Activated CD8-positive, alpha-beta T cell treated with anti-CD3 and anti-CD28 coated beads for 36 hours (primary cell): ENCODE measurements around the gene DCC. TPM values are rescaled to one million over a fixed set of nuclear protein-coding genes. Genes with fewer than 3 reads are reported as not detected.

Experiments
- ATAC-seq: fragments of 200-7000 bp; cut with Tn5 transposase; one replicate; pipeline ENCODE4 v1.10.0; 2021; ENCODE audit warnings: mild to moderate bottlenecking, moderate library complexity
- CTCF ChIA-PET: fragments of 350-600 bp; sonication (Branson Sonifier 250); formaldehyde crosslinking; loops from one replicate; lab custom pipeline; 2021; ENCODE audit warnings: antibody characterized with exemption; lab: Charles Lee
- POLR2A ChIA-PET: fragments of 350-600 bp; sonication (Branson Sonifier 250); formaldehyde crosslinking; loops from one replicate; lab custom pipeline; 2021; ENCODE audit warnings: antibody characterized with exemption; lab: Charles Lee
- DNase-seq: peaks from one replicate; pipeline ENCODE4 v3.0.0-alpha.2; 2020
- H3K27ac Mint-ChIP-seq: one replicate; pipeline ENCODE4 v1.8.0; 2021; ENCODE audit warnings: mild to moderate bottlenecking, mixed read lengths
- H3K27me3 Mint-ChIP-seq: one replicate; pipeline ENCODE4 v1.8.0; 2021; ENCODE audit warnings: mixed read lengths
- H3K36me3 Mint-ChIP-seq: one replicate; pipeline ENCODE4 v1.8.0; 2021; ENCODE audit warnings: low read depth, mixed read lengths
- H3K4me1 Mint-ChIP-seq: one replicate; pipeline ENCODE4 v1.8.0; 2021; ENCODE audit warnings: low read depth, mixed read lengths
- H3K4me3 Mint-ChIP-seq: one replicate; pipeline ENCODE4 v1.8.0; 2021; ENCODE audit warnings: mild to moderate bottlenecking, moderate library complexity, mixed read lengths
- H3K9me3 Mint-ChIP-seq: one replicate; pipeline ENCODE4 v1.8.0; 2021; ENCODE audit warnings: mixed read lengths
- CTCF ChIP-seq: fragments of 200-600 bp; IDR thresholded peaks from one replicate; pipeline ENCODE4 v1.8.0; 2022; ENCODE audit warnings: antibody characterized with exemption, mild to moderate bottlenecking
- intact Hi-C: fragments of 100-400 bp; cut with micrococcal nuclease; formaldehyde crosslinking; loops from one replicate; pipeline ENCODE4 v1.10.0; 2022
- total RNA-seq, 2 experiments: library from RNA; stranded (reverse); gene quantifications; one replicate each; pipeline ENCODE4 v1.2.3, GENCODE V29; 2021

The DCC gene
- total RNA-seq, 2 experiments from 2014 or later, result not detected

GRCh38 chr18:52764316-52764715 is 424.3 kb downstream of the DCC start:
- Mint-ChIP-seq H3K27me3 (no peaks in the 10 kb centered on the region), H3K36me3 (no peaks in the 10 kb centered on the region), H3K9me3 (peaks cover 7% of the 10 kb centered on the region), H3K4me3 (no peak overlapping the region), H3K4me1 (no peaks in the 10 kb centered on the region), H3K27ac (no peak overlapping the region)
- no peak for TF ChIP-seq CTCF
- ChIA-PET POLR2A (no interaction called here), CTCF (no interaction called here)
- DNase-seq (no peak), ATAC-seq (no peak)
- intact Hi-C loops, result no loop called here

- no peaks in the 10 kb centered on the region for H3K4me1 Mint-ChIP-seq
- peaks cover 3% of the 10 kb centered on the region for H3K9me3 Mint-ChIP-seq
- no peaks in the 10 kb centered on the region for H3K36me3 Mint-ChIP-seq
- POLR2A ChIA-PET, result no interaction called here
- no peak for TF ChIP-seq CTCF
- ATAC-seq (no peak), DNase-seq (no peak)
- intact Hi-C loops, result no loop called here
- no peaks in the 10 kb centered on the region for H3K27me3 Mint-ChIP-seq
- CTCF ChIA-PET, result no interaction called here
- no peak overlapping the region for H3K27ac Mint-ChIP-seq
- no peak overlapping the region for H3K4me3 Mint-ChIP-seq
Observed at GRCh38 chr18:52766002-52766545, 426.1 kb downstream of the DCC start.

GRCh38 chr18:52781113-52781512 is 441.1 kb downstream of the DCC start:
- no peak overlapping the region for H3K4me3 Mint-ChIP-seq
- H3K4me1 Mint-ChIP-seq, result no peaks in the 10 kb centered on the region
- intact Hi-C loops, result no loop called here
- ChIA-PET POLR2A (no interaction called here), CTCF (no interaction called here)
- no peaks in the 10 kb centered on the region for H3K27me3 Mint-ChIP-seq
- DNase-seq (no peak), ATAC-seq (no peak)
- TF ChIP-seq CTCF, result no peak
- H3K27ac Mint-ChIP-seq, result no peak overlapping the region
- no peaks in the 10 kb centered on the region for H3K36me3 Mint-ChIP-seq
- peaks cover 6% of the 10 kb centered on the region for H3K9me3 Mint-ChIP-seq

- ATAC-seq (no peak), DNase-seq (no peak)
- CTCF ChIA-PET, result no interaction called here
- POLR2A ChIA-PET, result no interaction called here
- no peaks in the 10 kb centered on the region for H3K27me3 Mint-ChIP-seq
- intact Hi-C loops, result no loop called here
- H3K9me3 Mint-ChIP-seq, result peaks cover 30% of the 10 kb centered on the region
- H3K27ac Mint-ChIP-seq, result no peak overlapping the region
- H3K36me3 Mint-ChIP-seq, result peaks cover 1% of the 10 kb centered on the region
- H3K4me1 Mint-ChIP-seq, result no peaks in the 10 kb centered on the region
- H3K4me3 Mint-ChIP-seq, result no peak overlapping the region
- no peak for TF ChIP-seq CTCF
Observed at GRCh38 chr18:52791321-52791720, 451.3 kb downstream of the DCC start.

- H3K27me3 Mint-ChIP-seq, result no peaks in the 10 kb centered on the region
- no peak overlapping the region for H3K27ac Mint-ChIP-seq
- H3K9me3 Mint-ChIP-seq, result peaks cover 2% of the 10 kb centered on the region
- ATAC-seq (no peak), DNase-seq (no peak)
- H3K36me3 Mint-ChIP-seq, result no peaks in the 10 kb centered on the region
- no peaks in the 10 kb centered on the region for H3K4me1 Mint-ChIP-seq
- POLR2A ChIA-PET, result no interaction called here
- intact Hi-C loops, result no loop called here
- H3K4me3 Mint-ChIP-seq, result no peak overlapping the region
- CTCF ChIA-PET, result no interaction called here
- no peak for TF ChIP-seq CTCF
Observed at GRCh38 chr18:52812834-52813233, 472.8 kb downstream of the DCC start.
